ENCODE results near the gene DUSP1. TPM values are rescaled to one million over a fixed set of nuclear protein-coding genes. Genes with fewer than 3 reads are reported as not detected.

Gene DUSP1
- total RNA-seq, 1 donor from 2014 or later: 67.3 TPM

Small RNA genes lying within 50 kb of the gene (small RNA-seq; reads per million reads assigned to genes)
- not detected for gene AC022217.4
- not detected for gene RF00019

Other genes with a start within 250 kb of the DUSP1 start
- 23.0 TPM for gene NEURL1B, start 129.9 kb downstream of the DUSP1 start, total RNA-seq
- 46.4 TPM for gene ERGIC1, start 63.1 kb upstream of the DUSP1 start, total RNA-seq
- 11.5 TPM for gene RPL26L1, start 188.2 kb upstream of the DUSP1 start, total RNA-seq
- 91.3 TPM for gene ATP6V0E1, start 212.6 kb upstream of the DUSP1 start, total RNA-seq